PFSK-1 (cell line): ENCODE data around the gene NKAIN2.

Source experiments
- FOXP2 ChIP-seq: optimal IDR thresholded peaks from 2 replicates; pipeline ENCODE3; 2011; ENCODE audit warnings: borderline replicate concordance, control low read depth, inconsistent platforms; ENCODE audit not compliant: insufficient read depth; ENCODE audit errors: extremely low read length, extremely low read depth
- POLR2AphosphoS5 ChIP-seq: IDR thresholded peaks from 2 replicates; pipeline ENCODE4 v1.6.1; 2012; ENCODE audit warnings: low read depth, mild to moderate bottlenecking, control low read depth, low read length, moderate library complexity
- SIN3A ChIP-seq: IDR thresholded peaks from 2 replicates; pipeline ENCODE4 v1.6.1; 2012; ENCODE audit warnings: mild to moderate bottlenecking, low read length, moderate library complexity, borderline replicate concordance; ENCODE audit not compliant: insufficient read depth
- TAF1 ChIP-seq: IDR thresholded peaks from 2 replicates; pipeline ENCODE4 v1.6.1; 2012; ENCODE audit warnings: low read length, control low read depth, borderline replicate concordance; ENCODE audit not compliant: insufficient read depth
- TF ChIP-seq, protein P1 (sequence below), 2 experiments: IDR thresholded peaks; 2 replicates each; pipeline versions ENCODE4 v1.6.1 to v1.8.0; 2011 to 2012; ENCODE audit warnings: low read depth in 2 of 2, low read length in 2 of 2, control low read depth in 1 of 2, inconsistent platforms in 1 of 2, mild to moderate bottlenecking in 1 of 2, moderate library complexity in 1 of 2; ENCODE audit not compliant: insufficient read depth in 1 of 2

NKAIN2 gene

GRCh38 chr6:123902738-123903313, 99.2 kb downstream of the NKAIN2 start:
- TF ChIP-seq FOXP2 (no peak), POLR2AphosphoS5 (no peak), TAF1 (no peak), SIN3A (no peak)
- TF ChIP-seq, protein P1, sequence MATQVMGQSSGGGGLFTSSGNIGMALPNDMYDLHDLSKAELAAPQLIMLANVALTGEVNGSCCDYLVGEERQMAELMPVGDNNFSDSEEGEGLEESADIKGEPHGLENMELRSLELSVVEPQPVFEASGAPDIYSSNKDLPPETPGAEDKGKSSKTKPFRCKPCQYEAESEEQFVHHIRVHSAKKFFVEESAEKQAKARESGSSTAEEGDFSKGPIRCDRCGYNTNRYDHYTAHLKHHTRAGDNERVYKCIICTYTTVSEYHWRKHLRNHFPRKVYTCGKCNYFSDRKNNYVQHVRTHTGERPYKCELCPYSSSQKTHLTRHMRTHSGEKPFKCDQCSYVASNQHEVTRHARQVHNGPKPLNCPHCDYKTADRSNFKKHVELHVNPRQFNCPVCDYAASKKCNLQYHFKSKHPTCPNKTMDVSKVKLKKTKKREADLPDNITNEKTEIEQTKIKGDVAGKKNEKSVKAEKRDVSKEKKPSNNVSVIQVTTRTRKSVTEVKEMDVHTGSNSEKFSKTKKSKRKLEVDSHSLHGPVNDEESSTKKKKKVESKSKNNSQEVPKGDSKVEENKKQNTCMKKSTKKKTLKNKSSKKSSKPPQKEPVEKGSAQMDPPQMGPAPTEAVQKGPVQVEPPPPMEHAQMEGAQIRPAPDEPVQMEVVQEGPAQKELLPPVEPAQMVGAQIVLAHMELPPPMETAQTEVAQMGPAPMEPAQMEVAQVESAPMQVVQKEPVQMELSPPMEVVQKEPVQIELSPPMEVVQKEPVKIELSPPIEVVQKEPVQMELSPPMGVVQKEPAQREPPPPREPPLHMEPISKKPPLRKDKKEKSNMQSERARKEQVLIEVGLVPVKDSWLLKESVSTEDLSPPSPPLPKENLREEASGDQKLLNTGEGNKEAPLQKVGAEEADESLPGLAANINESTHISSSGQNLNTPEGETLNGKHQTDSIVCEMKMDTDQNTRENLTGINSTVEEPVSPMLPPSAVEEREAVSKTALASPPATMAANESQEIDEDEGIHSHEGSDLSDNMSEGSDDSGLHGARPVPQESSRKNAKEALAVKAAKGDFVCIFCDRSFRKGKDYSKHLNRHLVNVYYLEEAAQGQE (IDR thresholded peaks at IDR 0.05; ENCODE audit: insufficient read depth in 1 of 2, low read depth in 2 of 2, low read length in 2 of 2): no peak

DNA sequence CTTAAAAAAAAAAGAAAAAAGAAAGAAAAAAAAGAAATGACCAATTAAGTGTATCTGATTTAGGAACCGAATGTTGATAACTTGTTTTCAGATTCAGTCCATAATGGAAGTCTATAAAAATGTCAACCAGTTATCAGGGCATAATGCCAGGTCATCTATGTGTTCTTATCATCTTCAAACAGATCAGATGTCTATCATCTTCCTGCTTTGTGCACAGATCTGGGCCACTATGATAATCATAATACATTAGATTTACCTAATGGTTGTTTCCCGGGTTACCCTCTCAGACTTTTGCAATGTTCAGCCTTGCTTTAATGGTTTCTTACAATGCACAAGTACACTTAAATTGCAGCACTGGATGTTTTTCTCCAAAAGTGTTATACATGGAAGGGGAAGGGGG, 100.6 kb downstream of the NKAIN2 start:
- no peak for TF ChIP-seq TAF1
- no peak for TF ChIP-seq POLR2AphosphoS5
- no peak for TF ChIP-seq FOXP2
- TF ChIP-seq, protein P1 (IDR thresholded peaks at IDR 0.05; ENCODE audit: insufficient read depth in 1 of 2, low read depth in 2 of 2, low read length in 2 of 2): no peak
- TF ChIP-seq SIN3A: no peak

- no peak for TF ChIP-seq POLR2AphosphoS5
- TF ChIP-seq SIN3A: no peak
- no peak for TF ChIP-seq TAF1
- TF ChIP-seq, protein P1 (IDR thresholded peaks at IDR 0.05; ENCODE audit: insufficient read depth in 1 of 2, low read depth in 2 of 2, low read length in 2 of 2): no peak
- TF ChIP-seq FOXP2: no peak
Measured at GRCh38 chr6:123908797-123909196, 105.1 kb downstream of the NKAIN2 start.

GRCh38 chr6:123909989-123910388, 106.3 kb downstream of the NKAIN2 start:
- TF ChIP-seq SIN3A: no peak
- TF ChIP-seq TAF1: no peak
- TF ChIP-seq POLR2AphosphoS5: no peak
- no peak for TF ChIP-seq FOXP2
- TF ChIP-seq, protein P1 (IDR thresholded peaks at IDR 0.05; ENCODE audit: insufficient read depth in 1 of 2, low read depth in 2 of 2, low read length in 2 of 2): no peak
